Sigmoid colon (tissue), 7 donors: ENCODE results near the gene MYO7A. TPM values are rescaled to one million over a fixed set of nuclear protein-coding genes. Genes with fewer than 3 reads are reported as not detected.

Source experiments
- DNase-seq: peaks from one replicate; pipeline ENCODE4 v3.0.0-alpha.2; 2019
- H3K27ac ChIP-seq, 4 donors: fragments of 200-600 bp; sonication (generic); one replicate each; pipeline ENCODE4 v1.5.1; 2016 to 2019; ENCODE audit warnings: mild to moderate bottlenecking in 1 of 4
- H3K27me3 ChIP-seq, 3 donors: fragments of 200-600 bp; sonication (generic); one replicate each; pipeline ENCODE4 v1.5.1; 2019; ENCODE audit warnings: mild to moderate bottlenecking in 1 of 3
- H3K36me3 ChIP-seq, 4 donors: fragments of 200-600 bp; sonication (generic); one replicate each; pipeline ENCODE4 v1.5.1; 2016 to 2019
- H3K4me1 ChIP-seq, 4 donors: fragments of 200-600 bp; sonication (generic); one replicate each; pipeline ENCODE4 v1.5.1; 2017 to 2019
- H3K4me3 ChIP-seq, 4 donors: fragments of 200-600 bp; sonication (generic); one replicate each; pipeline ENCODE4 v1.5.1; 2017 to 2019; ENCODE audit warnings: mild to moderate bottlenecking in 2 of 4, moderate library complexity in 1 of 4
- H3K9me3 ChIP-seq, 4 donors: fragments of 200-600 bp in 3 of 4; sonication (generic) in 3 of 4; one replicate each; pipeline versions ENCODE4 v1.5.1 to v1.6.1; 2013 to 2019
- CTCF ChIP-seq, 4 experiments: fragments of 450-650 bp in 3 of 4; fragments of 200-600 bp in 1 of 4; IDR thresholded peaks; one replicate each; pipeline ENCODE4 v1.5.1; 2016 to 2019; ENCODE audit warnings: antibody characterized with exemption in 4 of 4, mild to moderate bottlenecking in 3 of 4, moderate library complexity in 2 of 4
- EP300 ChIP-seq, 4 donors: sonication (generic); formaldehyde crosslinking; IDR thresholded peaks; one replicate each; pipeline ENCODE4 v1.6.1; 2017; ENCODE audit warnings: antibody characterized with exemption in 4 of 4
- POLR2A ChIP-seq, 2 donors: fragments of 450-650 bp; IDR thresholded peaks; one replicate each; pipeline ENCODE4 v1.6.1; 2016; ENCODE audit warnings: antibody characterized with exemption in 2 of 2, mild to moderate bottlenecking in 2 of 2, moderate library complexity in 2 of 2
- POLR2AphosphoS5 ChIP-seq, 4 donors: sonication (generic); formaldehyde crosslinking; IDR thresholded peaks; one replicate each; pipeline ENCODE4 v1.6.1; 2017; ENCODE audit warnings: antibody characterized with exemption in 4 of 4
- WGBS, 2 donors: extraction: QIAGEN DNeasy Blood & Tissue Kit; methylation state at CpG; one replicate each; pipeline ENCODE4 v1.1.7; 2013; 5-methylcytosine and 5-hydroxymethylcytosine counted together
- intact Hi-C: fragments of 100-400 bp; cut with DNase I; formaldehyde crosslinking; loops from one replicate; pipeline ENCODE4 v1.15.1; 2023
- polyA plus RNA-seq, 3 donors: library from polyadenylated mRNA; stranded (reverse); fragments of 200-250 nt; gene quantifications; one replicate each; pipeline ENCODE4 v1.2.3, GENCODE V29; 2013
- total RNA-seq, 4 donors: library from RNA; depleted of rRNA; stranded (reverse); fragments of >200 nt; gene quantifications; one replicate each; pipeline ENCODE4 v1.1.0, GENCODE V29; 2016
- donor health status: healthy with polysubstance abuse.
- donor health status: Bipolar disorder and iron deficiency.
- donor health status: healthy.

Gene MYO7A
- total and polyA plus RNA-seq, 7 donors, result 1.8 to 12.8 (median 7.7) TPM

- H3K4me3 ChIP-seq, result no peak overlapping the region
- no peak for DNase-seq
- H3K9me3 ChIP-seq, result no peaks in the 10 kb centered on the region
- TF ChIP-seq POLR2AphosphoS5 (IDR thresholded peaks at IDR 0.05), result no peak
- no peak for TF ChIP-seq CTCF (IDR thresholded peaks at IDR 0.05)
- no peak for TF ChIP-seq EP300 (IDR thresholded peaks at IDR 0.05)
- no peak for TF ChIP-seq POLR2A (IDR thresholded peaks at IDR 0.05)
- H3K27ac ChIP-seq, result no peak overlapping the region
- intact Hi-C loops, result no loop called here
- no peaks in the 10 kb centered on the region for H3K27me3 ChIP-seq
- WGBS, 2 donors, result 85 to 89% methylated on average over 12 of the region's 12 CpGs
- H3K36me3 ChIP-seq, result no peaks in the 10 kb centered on the region
- no peaks in the 10 kb centered on the region for H3K4me1 ChIP-seq
Observed at GRCh38 chr11:77204754-77205466, 76.9 kb downstream of the MYO7A start.

- 83 to 91% methylated on average over 30 of the region's 30 CpGs for WGBS, 2 donors
- no peaks in the 10 kb centered on the region for H3K36me3 ChIP-seq
- H3K27ac ChIP-seq, result no peak overlapping the region
- TF ChIP-seq POLR2A (IDR thresholded peaks at IDR 0.05), result no peak
- no peak for TF ChIP-seq POLR2AphosphoS5 (IDR thresholded peaks at IDR 0.05)
- no peak for TF ChIP-seq CTCF (IDR thresholded peaks at IDR 0.05)
- no peak for TF ChIP-seq EP300 (IDR thresholded peaks at IDR 0.05)
- no peaks in the 10 kb centered on the region for H3K27me3 ChIP-seq
- no peak for DNase-seq
- H3K4me3 ChIP-seq, result no peak overlapping the region
- intact Hi-C loops, result no loop called here
- H3K4me1 ChIP-seq, result no peaks in the 10 kb centered on the region
- H3K9me3 ChIP-seq, result no peaks in the 10 kb centered on the region
Observed at GRCh38 chr11:77205467-77206263, 77.6 kb downstream of the MYO7A start.

- Histone ChIP-seq H3K9me3 (no peaks in the 10 kb centered on the region), H3K36me3 (no peaks in the 10 kb centered on the region), H3K4me3 (no peak overlapping the region), H3K4me1 (no peaks in the 10 kb centered on the region), H3K27ac (no peak overlapping the region), H3K27me3 (no peaks in the 10 kb centered on the region)
- no peak for TF ChIP-seq POLR2AphosphoS5 (IDR thresholded peaks at IDR 0.05)
- TF ChIP-seq EP300 (IDR thresholded peaks at IDR 0.05), result no peak
- TF ChIP-seq POLR2A (IDR thresholded peaks at IDR 0.05), result no peak
- no peak for TF ChIP-seq CTCF (IDR thresholded peaks at IDR 0.05)
- intact Hi-C loops, result no loop called here
- WGBS, 2 donors, result 71 to 83% methylated on average over 13 of the region's 13 CpGs
- no peak for DNase-seq
Observed at GRCh38 chr11:77206264-77207018, 78.4 kb downstream of the MYO7A start.

GRCh38 chr11:77207019-77207485 lies 79.0 kb downstream of the MYO7A start:
- 91 to 92% methylated on average over 10 of the region's 10 CpGs for WGBS, 2 donors
- no peaks in the 10 kb centered on the region for H3K36me3 ChIP-seq
- intact Hi-C loops, result no loop called here

More at GRCh38 chr11:77207019-77207485, 79.0 kb downstream of the MYO7A start:
- DNase-seq, result no peak
- Histone ChIP-seq H3K9me3 (no peaks in the 10 kb centered on the region), H3K4me3 (no peak overlapping the region), H3K4me1 (no peaks in the 10 kb centered on the region), H3K27me3 (no peaks in the 10 kb centered on the region), H3K27ac (no peak overlapping the region)
- TF ChIP-seq CTCF (IDR thresholded peaks at IDR 0.05) (no peak), POLR2A (IDR thresholded peaks at IDR 0.05) (no peak), POLR2AphosphoS5 (IDR thresholded peaks at IDR 0.05) (no peak), EP300 (IDR thresholded peaks at IDR 0.05) (no peak)
